K562 (cell line): ENCODE results near the gene PSMA5. TPM values are rescaled to one million over a fixed set of nuclear protein-coding genes. Genes with fewer than 3 reads are reported as not detected.

Experiments
- ARNT ChIP-seq, 2 experiments: fragments of 450-650 bp; IDR thresholded peaks; 2 replicates each; pipeline ENCODE4 v1.6.1; 2016; ENCODE audit warnings: mild to moderate bottlenecking in 1 of 2
- BCOR ChIP-seq: fragments of 450-650 bp; IDR thresholded peaks from 2 replicates; pipeline ENCODE4 v1.6.1; 2016
- BMI1 ChIP-seq: fragments of 150-350 bp; IDR thresholded peaks from 2 replicates; pipeline ENCODE4 v1.6.1; 2014; ENCODE audit warnings: low read length
- CCAR2 ChIP-seq: fragments of 200-400 bp; formaldehyde crosslinking; IDR thresholded peaks from 2 replicates; pipeline ENCODE4 v1.6.1; 2017; ENCODE audit warnings: mild to moderate bottlenecking, low read depth, low read length
- DDX20 ChIP-seq: fragments of 450-650 bp; IDR thresholded peaks from 2 replicates; pipeline ENCODE4 v1.6.1; 2016; ENCODE audit warnings: missing genetic modification characterization, low read depth, mild to moderate bottlenecking, missing compliant biosample characterization, moderate library complexity
- FOXA3 ChIP-seq, 2 experiments: fragments of 450-650 bp in 1 of 2; sonication (generic) in 1 of 2; formaldehyde crosslinking; IDR thresholded peaks in 1 of 2; conservative IDR thresholded peaks in 1 of 2; 2 replicates each; pipeline versions ENCODE4 v1.4.0 to v1.8.0; 2020 to 2022; ENCODE audit warnings: mild to moderate bottlenecking in 2 of 2, missing genetic modification reagents in 1 of 2
- FOXM1 ChIP-seq, 2 experiments: fragments of 450-650 bp in 1 of 2; sonication (generic) in 1 of 2; formaldehyde crosslinking in 1 of 2; IDR thresholded peaks; 2 replicates each; pipeline versions ENCODE4 v1.6.1 to v1.9.0; 2017 to 2022; ENCODE audit warnings: low read depth in 2 of 2, mild to moderate bottlenecking in 2 of 2, missing genetic modification reagents in 1 of 2, moderate library complexity in 1 of 2
- HDGF ChIP-seq: fragments of 450-650 bp; IDR thresholded peaks from 2 replicates; pipeline ENCODE4 v1.6.1; 2016
- KLF10 ChIP-seq: fragments of 250-450 bp; sonication (Bioruptor Pico); IDR thresholded peaks from 2 replicates; pipeline ENCODE4 v1.6.1; 2021; ENCODE audit warnings: matching md5 sums
- MAFG ChIP-seq: fragments of 450-650 bp; conservative IDR thresholded peaks from 2 replicates; pipeline ENCODE4 v1.6.1; 2016; ENCODE audit warnings: missing genetic modification characterization, missing compliant biosample characterization
- MEF2A ChIP-seq: IDR thresholded peaks from 2 replicates; pipeline ENCODE4 v1.6.1; 2011; ENCODE audit warnings: low read depth, mild to moderate bottlenecking, low read length, moderate library complexity; ENCODE audit not compliant: control insufficient read depth
- NCOA2 ChIP-seq, 2 experiments: fragments of 450-650 bp; IDR thresholded peaks; 2 replicates each; pipeline ENCODE4 v1.6.1; 2018; ENCODE audit warnings: mild to moderate bottlenecking in 2 of 2, moderate library complexity in 1 of 2; ENCODE audit not compliant: partially characterized antibody in 2 of 2
- NFE2 ChIP-seq: IDR thresholded peaks from 2 replicates; pipeline ENCODE4 v1.6.1; 2014; ENCODE audit warnings: antibody characterized with exemption, low read depth
- NR4A1 ChIP-seq, 2 experiments: fragments of 250-450 bp in 1 of 2; fragments of 450-650 bp in 1 of 2; sonication (Bioruptor Pico) in 1 of 2; IDR thresholded peaks; 2 replicates each; pipeline versions ENCODE4 v1.4.0 to v1.6.1; 2016 to 2020; ENCODE audit warnings: mild to moderate bottlenecking in 2 of 2, missing compliant biosample characterization in 1 of 2, missing genetic modification characterization in 1 of 2, moderate library complexity in 1 of 2
- POLR2AphosphoS2 ChIP-seq: IDR thresholded peaks from 2 replicates; pipeline ENCODE4 v1.6.1; 2012; ENCODE audit warnings: low read length, improper control_type of control experiment
- POLR3A ChIP-seq: IDR thresholded peaks from 2 replicates; pipeline ENCODE4 v1.6.1; 2011; ENCODE audit warnings: borderline replicate concordance, mild to moderate bottlenecking, moderate library complexity; ENCODE audit not compliant: insufficient read length, insufficient read depth; ENCODE audit errors: extremely low read depth
- RBM34 ChIP-seq: fragments of 200-400 bp; formaldehyde crosslinking; IDR thresholded peaks from 2 replicates; pipeline ENCODE4 v1.6.1; 2018; ENCODE audit warnings: low read length, borderline replicate concordance; ENCODE audit not compliant: insufficient read depth
- RBM39 ChIP-seq: fragments of 200-400 bp; formaldehyde crosslinking; optimal IDR thresholded peaks from 2 replicates; pipeline ENCODE3; 2018; ENCODE audit warnings: low read depth, low read length
- RFX7 ChIP-seq: fragments of 250-450 bp; sonication (Bioruptor Pico); IDR thresholded peaks from 2 replicates; pipeline ENCODE4 v1.5.1; 2021; ENCODE audit warnings: mild to moderate bottlenecking
- SIN3A ChIP-seq, 2 experiments: fragments of 150-350 bp in 1 of 2; IDR thresholded peaks; 2 replicates each; pipeline ENCODE4 v1.6.1; 2011 to 2016; ENCODE audit warnings: borderline replicate concordance in 2 of 2, low read depth in 2 of 2, low read length in 2 of 2, mild to moderate bottlenecking in 2 of 2, moderate library complexity in 2 of 2; ENCODE audit not compliant: control insufficient read depth in 1 of 2
- ZC3H8 ChIP-seq: fragments of 450-650 bp; IDR thresholded peaks from 2 replicates; pipeline ENCODE4 v1.6.1; 2017
- polyA plus RNA-seq, 8 experiments: library from polyadenylated mRNA; depleted of rRNA in 4 of 8; stranded (reverse) in 5 of 8; unstranded in 3 of 8; fragments of >200 nt; fragmentation: Nextera tagmentation in 2 of 8; fragmentation: Illumina TruSeq in 1 of 8; extraction: Ambion mirVana in 2 of 8; extraction: Trizol in 1 of 8; gene quantifications; 2 replicates each; pipeline versions ENCODE4 v1.2.1 to v1.2.3, GENCODE V29; 2011 to 2014; ENCODE audit warnings: inconsistent platforms in 1 of 8, missing spikeins in 1 of 8
- total RNA-seq, 7 experiments: library from RNA; depleted of rRNA in 6 of 7; stranded (reverse); fragments of >200 nt in 6 of 7; fragmentation: Illumina TruSeq in 2 of 7; extraction: Trizol in 2 of 7; gene quantifications; 2 replicates each; pipeline versions ENCODE4 v1.2.1 to v1.2.3, GENCODE V29; 2011 to 2021; ENCODE audit warnings: low replicate concordance in 1 of 7
- TF ChIP-seq, protein P1 (sequence below): fragments of 250-450 bp; sonication (Bioruptor Pico); IDR thresholded peaks from 2 replicates; pipeline ENCODE4 v1.8.0; 2021; ENCODE audit warnings: moderate library complexity, mild to moderate bottlenecking, inconsistent platforms
- TF ChIP-seq, protein P2 (sequence below): fragments of 250-450 bp; sonication (Bioruptor Pico); IDR thresholded peaks from 2 replicates; pipeline ENCODE4 v1.5.0; 2021; ENCODE audit warnings: mild to moderate bottlenecking, moderate library complexity

The PSMA5 gene
- total and polyA plus RNA-seq, 9 of the 15 experiments (the other 6 are each of a cell fraction or from before 2014, with no cell fraction given) = 82.6 to 542 (median 287) TPM

DNA sequence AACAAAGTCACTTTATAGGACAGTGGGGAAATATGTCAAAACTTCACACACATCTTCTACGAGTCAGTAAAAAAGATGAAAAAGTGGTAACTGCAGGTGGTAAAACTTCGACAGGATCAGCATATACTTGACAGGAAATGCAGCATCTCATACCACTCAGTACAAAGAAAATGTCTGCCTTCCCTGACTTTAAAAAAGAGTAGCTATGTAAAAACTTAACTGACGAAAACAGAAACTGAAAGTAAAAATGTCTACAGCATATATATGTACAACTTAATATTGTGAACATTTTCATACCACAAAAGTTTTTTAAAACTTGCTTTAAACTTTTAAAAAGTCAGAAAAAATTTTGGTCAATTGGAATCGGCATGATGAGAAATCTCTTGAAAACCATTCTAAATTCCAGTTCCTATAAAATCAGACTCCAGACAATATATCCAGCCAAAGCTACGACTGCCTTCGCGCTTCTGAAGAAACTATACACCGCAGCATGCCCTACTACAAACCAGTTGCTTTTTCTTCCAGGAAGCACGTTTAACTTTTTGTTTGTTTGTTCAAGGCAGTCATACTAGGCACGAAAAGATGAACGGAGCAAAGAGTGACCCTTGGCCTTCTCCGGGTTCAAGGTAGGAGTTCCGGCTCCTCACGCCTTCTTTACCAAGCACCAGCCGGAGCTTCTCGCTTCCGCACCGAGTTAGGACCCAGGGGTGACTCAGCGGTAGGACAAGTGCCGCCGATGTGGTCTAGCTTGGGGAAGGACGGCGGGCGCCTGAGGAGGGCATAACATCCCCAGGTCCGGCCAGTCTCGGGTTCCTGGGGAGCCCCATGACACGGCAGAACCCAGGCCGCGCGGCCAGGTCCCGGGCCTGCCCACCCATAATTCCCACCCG lies 612 bp downstream of the PSMA5 start (continued):
- TF ChIP-seq MAFG (tag) (peak; percentile 82; the same call in 1 of the 2 replicates), POLR3A (no peak), RBM39 (no peak), NR4A1 (CRISPR knock-in tag; IDR thresholded peaks at IDR 0.05) (no peak), NR4A1 (tag; IDR thresholded peaks at IDR 0.05) (peak; percentile 40; the same call in 1 of the 2 replicates), RBM34 (no peak), RFX7 (CRISPR knock-in tag) (no peak), MEF2A (no peak), SIN3A (IDR thresholded peaks at IDR 0.05; ENCODE audit: borderline replicate concordance in 2 of 2, control insufficient read depth in 1 of 2, low read depth in 2 of 2, low read length in 2 of 2) (peak in 1 of 2 experiments; percentile 78; a peak in 1 of 4 replicates), BMI1 (no peak), HDGF (no peak), FOXA3 (CRISPR knock-in tag; conservative IDR thresholded peaks at IDR 0.05 in 1 of 2, IDR thresholded peaks at IDR 0.05 in 1 of 2) (0 out of 4 replicates have a peak, but pooled peaks of 1 of the 2 experiments have one; percentile 9), NCOA2 (IDR thresholded peaks at IDR 0.05; ENCODE audit: partially characterized antibody in 2 of 2) (no peak), CCAR2 (no peak), FOXM1 (IDR thresholded peaks at IDR 0.05; ENCODE audit: low read depth) (no peak), FOXM1 (CRISPR knock-in tag; IDR thresholded peaks at IDR 0.05; ENCODE audit: low read depth) (peak; percentile 11; the same call in 1 of the 2 replicates), ZC3H8 (no peak), POLR2AphosphoS2 (no peak), ARNT (IDR thresholded peaks at IDR 0.05) (peak in 1 of 2 experiments; percentile 42; a peak in 1 of 4 replicates), NFE2 (peak; percentile 84), BCOR (peak; percentile 33), DDX20 (tag) (no peak), KLF10 (no peak)
- TF ChIP-seq, protein P1, sequence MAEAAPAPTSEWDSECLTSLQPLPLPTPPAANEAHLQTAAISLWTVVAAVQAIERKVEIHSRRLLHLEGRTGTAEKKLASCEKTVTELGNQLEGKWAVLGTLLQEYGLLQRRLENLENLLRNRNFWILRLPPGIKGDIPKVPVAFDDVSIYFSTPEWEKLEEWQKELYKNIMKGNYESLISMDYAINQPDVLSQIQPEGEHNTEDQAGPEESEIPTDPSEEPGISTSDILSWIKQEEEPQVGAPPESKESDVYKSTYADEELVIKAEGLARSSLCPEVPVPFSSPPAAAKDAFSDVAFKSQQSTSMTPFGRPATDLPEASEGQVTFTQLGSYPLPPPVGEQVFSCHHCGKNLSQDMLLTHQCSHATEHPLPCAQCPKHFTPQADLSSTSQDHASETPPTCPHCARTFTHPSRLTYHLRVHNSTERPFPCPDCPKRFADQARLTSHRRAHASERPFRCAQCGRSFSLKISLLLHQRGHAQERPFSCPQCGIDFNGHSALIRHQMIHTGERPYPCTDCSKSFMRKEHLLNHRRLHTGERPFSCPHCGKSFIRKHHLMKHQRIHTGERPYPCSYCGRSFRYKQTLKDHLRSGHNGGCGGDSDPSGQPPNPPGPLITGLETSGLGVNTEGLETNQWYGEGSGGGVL (CRISPR knock-in tag) = no peak
- TF ChIP-seq, protein P2, sequence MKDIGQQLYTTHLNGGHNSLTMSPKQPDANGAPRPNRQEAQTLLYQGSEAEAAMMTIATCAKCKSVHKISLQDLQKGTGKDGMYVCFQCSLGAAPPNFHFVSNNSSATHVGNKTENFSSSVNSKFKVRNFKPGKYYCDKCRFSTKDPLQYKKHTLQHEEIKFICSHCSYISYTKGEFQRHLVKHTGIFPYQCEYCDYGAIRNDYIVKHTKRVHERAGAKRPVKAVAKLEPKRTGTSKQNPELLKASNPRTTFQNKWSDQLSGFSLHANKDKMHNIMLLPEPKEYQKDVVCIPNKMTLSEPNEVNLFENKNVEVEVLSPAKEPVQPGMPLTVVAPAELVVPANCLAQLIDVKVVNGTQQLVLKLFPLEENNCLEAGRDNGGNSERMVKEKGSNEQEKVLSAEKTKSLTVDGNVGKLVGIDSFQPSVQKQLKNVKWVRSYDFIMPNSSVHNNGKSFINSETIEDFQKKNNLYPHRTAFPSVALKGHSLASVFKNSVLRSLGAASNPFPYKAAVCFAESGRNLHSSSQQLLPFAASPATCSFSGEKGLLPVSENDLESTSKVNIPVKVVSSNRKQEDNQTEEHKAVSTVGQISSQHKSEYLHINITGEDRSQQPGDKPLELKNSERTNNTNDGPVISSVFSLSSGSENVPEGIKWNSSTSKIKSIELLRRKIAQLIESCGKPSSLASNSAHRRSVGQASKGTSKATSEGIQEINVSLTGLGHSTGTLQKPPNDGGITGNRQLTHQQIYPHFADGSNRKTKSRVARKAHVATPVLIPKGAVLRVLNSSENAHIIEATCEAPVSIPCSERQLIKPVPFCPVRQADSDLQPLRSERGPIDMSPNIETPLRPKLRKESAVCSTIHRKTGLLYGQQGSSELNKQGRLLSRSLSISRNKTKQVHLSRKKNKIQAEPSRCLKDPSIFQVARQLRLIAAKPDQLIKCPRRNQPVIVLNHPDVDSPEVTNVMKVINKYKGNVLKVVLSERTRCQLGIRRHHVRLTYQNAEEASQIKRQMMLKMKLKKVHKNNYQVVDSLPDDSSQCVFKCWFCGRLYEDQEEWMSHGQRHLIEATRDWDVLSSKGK = no peak
